Measurements from ENCODE around the gene TULP1.

Gene TULP1

DNA sequence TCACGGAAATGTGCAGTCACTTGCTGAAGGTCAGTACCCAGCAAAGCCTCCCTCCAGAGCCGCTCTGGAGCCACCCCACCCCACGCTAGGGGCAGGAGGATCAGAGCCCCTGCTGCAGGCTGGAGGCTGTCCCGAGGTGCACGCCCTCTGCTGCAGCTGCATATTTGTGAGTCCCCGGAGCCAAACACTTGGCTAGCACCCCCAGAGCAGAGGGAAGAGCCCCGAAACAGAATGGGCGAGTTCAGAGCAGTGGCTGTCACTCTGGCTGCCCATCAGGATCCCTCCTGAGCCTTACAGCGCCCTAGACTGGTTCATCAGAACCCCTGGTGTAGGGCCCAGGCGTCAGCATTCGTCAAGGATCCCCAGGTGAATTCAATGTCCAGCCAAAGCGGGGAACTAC, 9.5 kb upstream of the TULP1 start:
- peaks cover 0 to 26% of the 10 kb centered on the region in 2 experiments for H3K27me3 ChIP-seq (ENCODE audit: control insufficient read depth in 1 of 2, insufficient read depth in 1 of 2, low read length in 2 of 2)
- H2AFZ ChIP-seq (ENCODE audit: low read depth, low read length): no peak overlapping the region
- 84% methylated on average over 12 of the region's 12 CpGs for WGBS
- H3K4me1 ChIP-seq (ENCODE audit: control insufficient read depth, insufficient read depth, low read depth, low read length): peaks cover 4% of the 10 kb centered on the region
- no peak overlapping the region for H2BK5ac ChIP-seq (ENCODE audit: low read depth, low read length, poor library complexity, severe bottlenecking)
- peak overlapping the region; percentile 89 for H4K8ac ChIP-seq (ENCODE audit: low read length)
- no peak overlapping the region for H3K4me2 ChIP-seq (ENCODE audit: low read length, poor library complexity, severe bottlenecking)
- H2BK120ac ChIP-seq (ENCODE audit: low read depth, low read length): no peak overlapping the region
- peak overlapping the region in 1 of 2 experiments; percentile 6 for H2BK12ac ChIP-seq (ENCODE audit: low read length in 2 of 2)
- H3K14ac ChIP-seq (ENCODE audit: low read length in 2 of 2): no peak overlapping the region
- no peak overlapping the region for H3K27ac ChIP-seq (ENCODE audit: low read length, poor library complexity, severe bottlenecking)
- no peak overlapping the region for H3K9ac ChIP-seq (ENCODE audit: low read length)
- H2AK5ac ChIP-seq (ENCODE audit: low read length, severe bottlenecking): no peak overlapping the region
- no peak overlapping the region for H4K91ac ChIP-seq (ENCODE audit: low read length)
- no peaks in the 10 kb centered on the region for H3K36me3 ChIP-seq (ENCODE audit: control insufficient read depth in 1 of 2, insufficient read depth in 2 of 2, low read depth in 1 of 2, low read length in 2 of 2)
- H3K9me3 ChIP-seq (ENCODE audit: control insufficient read depth, low read length): no peaks in the 10 kb centered on the region
- no peaks in the 10 kb centered on the region for H3K79me1 ChIP-seq (replicated peaks; ENCODE audit: low read length, poor library complexity, severe bottlenecking)
- H3K4ac ChIP-seq (ENCODE audit: low read depth in 1 of 2, low read length in 2 of 2): no peak overlapping the region
- no peak overlapping the region for H2BK15ac ChIP-seq (ENCODE audit: low read depth, poor library complexity, severe bottlenecking)
- H3K23ac ChIP-seq (ENCODE audit: low read length in 2 of 2): no peak overlapping the region
- H3K4me3 ChIP-seq (ENCODE audit: insufficient read depth in 1 of 2, low read depth in 1 of 2, low read length in 2 of 2): no peak overlapping the region
- DNase-seq: no peak
- H3K18ac ChIP-seq (ENCODE audit: low read depth in 1 of 2, low read length in 2 of 2): no peak overlapping the region

DNA sequence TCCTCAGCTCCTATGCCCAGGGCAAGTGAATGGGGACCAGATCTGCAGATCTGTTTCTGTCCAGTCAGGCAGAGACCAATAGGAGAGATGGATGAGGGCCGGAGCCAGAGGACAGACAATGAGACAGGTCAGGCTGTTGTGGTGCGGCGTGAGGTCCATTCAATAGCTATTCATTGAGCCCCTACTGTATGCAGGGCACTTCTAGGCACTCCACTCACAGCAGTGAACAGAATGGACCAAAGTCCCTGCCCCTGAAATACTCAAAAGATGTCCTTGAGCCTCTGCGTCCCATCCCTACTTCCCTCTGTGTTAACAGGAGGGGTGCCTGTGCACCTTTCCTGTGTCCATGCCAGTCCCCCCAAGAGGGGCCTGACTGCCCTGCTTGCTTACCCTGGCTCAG, 8.5 kb upstream of the TULP1 start:
- H4K91ac ChIP-seq (ENCODE audit: low read length): peak overlapping the region; percentile 45
- 93% methylated on average over 4 of the region's 4 CpGs for WGBS
- H3K18ac ChIP-seq (ENCODE audit: low read depth in 1 of 2, low read length in 2 of 2): no peak overlapping the region
- H3K27ac ChIP-seq (ENCODE audit: low read length, poor library complexity, severe bottlenecking): no peak overlapping the region
- DNase-seq: no peak
- H2BK120ac ChIP-seq (ENCODE audit: low read depth, low read length): no peak overlapping the region
- no peak overlapping the region for H2AK5ac ChIP-seq (ENCODE audit: low read length, severe bottlenecking)
- H3K79me1 ChIP-seq (replicated peaks; ENCODE audit: low read length, poor library complexity, severe bottlenecking): no peaks in the 10 kb centered on the region
- H3K14ac ChIP-seq (ENCODE audit: low read length in 2 of 2): no peak overlapping the region
- H2BK5ac ChIP-seq (ENCODE audit: low read depth, low read length, poor library complexity, severe bottlenecking): no peak overlapping the region
- H3K4me2 ChIP-seq (ENCODE audit: low read length, poor library complexity, severe bottlenecking): no peak overlapping the region
- no peak overlapping the region for H2BK15ac ChIP-seq (ENCODE audit: low read depth, poor library complexity, severe bottlenecking)
- no peaks in the 10 kb centered on the region for H3K36me3 ChIP-seq (ENCODE audit: control insufficient read depth in 1 of 2, insufficient read depth in 2 of 2, low read depth in 1 of 2, low read length in 2 of 2)
- H3K4me1 ChIP-seq (ENCODE audit: control insufficient read depth, insufficient read depth, low read depth, low read length): peaks cover 4% of the 10 kb centered on the region
- H3K23ac ChIP-seq (ENCODE audit: low read length in 2 of 2): no peak overlapping the region
- no peak overlapping the region for H3K4ac ChIP-seq (ENCODE audit: low read depth in 1 of 2, low read length in 2 of 2)
- peaks cover 0 to 26% of the 10 kb centered on the region in 2 experiments for H3K27me3 ChIP-seq (ENCODE audit: control insufficient read depth in 1 of 2, insufficient read depth in 1 of 2, low read length in 2 of 2)
- H3K9ac ChIP-seq (ENCODE audit: low read length): no peak overlapping the region
- H4K8ac ChIP-seq (ENCODE audit: low read length): no peak overlapping the region
- no peak overlapping the region for H2AFZ ChIP-seq (ENCODE audit: low read depth, low read length)
- H2BK12ac ChIP-seq (ENCODE audit: low read length in 2 of 2): no peak overlapping the region
- peak overlapping the region in 1 of 2 experiments; percentile 18 for H3K4me3 ChIP-seq (ENCODE audit: insufficient read depth in 1 of 2, low read depth in 1 of 2, low read length in 2 of 2)
- H3K9me3 ChIP-seq (ENCODE audit: control insufficient read depth, low read length): no peaks in the 10 kb centered on the region

DNA sequence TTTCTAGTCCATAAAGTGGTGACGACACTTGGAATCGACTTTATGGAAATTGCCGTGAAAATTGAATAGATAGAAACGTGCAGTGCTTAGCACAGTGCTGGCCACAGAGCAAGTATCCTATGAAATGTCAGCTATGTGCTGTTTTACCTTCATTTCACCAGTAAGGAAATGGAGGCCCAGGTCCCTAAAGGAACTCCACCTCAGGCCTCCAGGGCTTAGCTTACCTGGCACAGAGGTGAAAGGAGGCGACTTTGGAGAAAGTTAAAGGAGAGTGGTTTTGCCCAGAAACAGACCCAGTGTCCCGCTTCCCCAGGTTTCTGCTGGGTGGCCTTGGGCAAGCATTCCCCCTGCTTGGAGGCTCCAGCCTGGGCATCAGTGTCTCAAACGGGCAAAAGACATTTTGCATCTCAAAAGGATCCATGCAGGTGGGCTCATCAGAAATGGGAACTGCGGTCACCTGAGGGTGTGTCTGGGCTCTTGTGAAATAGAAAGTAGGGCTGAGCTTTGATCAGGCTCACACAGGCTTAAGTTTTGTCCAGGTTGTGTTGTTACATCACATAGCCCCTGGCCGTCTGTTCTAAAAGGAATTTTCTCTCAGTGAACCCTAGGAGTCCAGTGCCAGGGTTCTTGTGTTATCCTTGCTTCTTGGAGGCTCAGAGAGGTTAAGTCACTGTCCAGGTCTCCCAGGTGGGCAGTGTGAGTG, 6.8 kb upstream of the TULP1 start:
- WGBS: 86% methylated on average over 9 of the region's 9 CpGs
- Histone ChIP-seq H3K4me1 (ENCODE audit: control insufficient read depth, insufficient read depth, low read depth, low read length) (peaks cover 4% of the 10 kb centered on the region), H3K4me2 (ENCODE audit: low read length, poor library complexity, severe bottlenecking) (no peak overlapping the region), H3K27ac (ENCODE audit: low read length, poor library complexity, severe bottlenecking) (no peak overlapping the region), H3K14ac (ENCODE audit: low read length in 2 of 2) (no peak overlapping the region), H2BK120ac (ENCODE audit: low read depth, low read length) (no peak overlapping the region), H2BK5ac (ENCODE audit: low read depth, low read length, poor library complexity, severe bottlenecking) (no peak overlapping the region), H2BK12ac (ENCODE audit: low read length in 2 of 2) (no peak overlapping the region), H3K23ac (ENCODE audit: low read length in 2 of 2) (no peak overlapping the region), H3K18ac (ENCODE audit: low read depth in 1 of 2, low read length in 2 of 2) (no peak overlapping the region), H3K9me3 (ENCODE audit: control insufficient read depth, low read length) (no peaks in the 10 kb centered on the region), H3K9ac (ENCODE audit: low read length) (no peak overlapping the region), H2AK5ac (ENCODE audit: low read length, severe bottlenecking) (no peak overlapping the region), H3K4ac (ENCODE audit: low read depth in 1 of 2, low read length in 2 of 2) (no peak overlapping the region), H3K4me3 (ENCODE audit: insufficient read depth in 1 of 2, low read depth in 1 of 2, low read length in 2 of 2) (no peak overlapping the region), H3K79me1 (replicated peaks; ENCODE audit: low read length, poor library complexity, severe bottlenecking) (no peaks in the 10 kb centered on the region), H3K27me3 (ENCODE audit: control insufficient read depth in 1 of 2, insufficient read depth in 1 of 2, low read length in 2 of 2) (peaks cover 0 to 26% of the 10 kb centered on the region in 2 experiments), H3K36me3 (ENCODE audit: control insufficient read depth in 1 of 2, insufficient read depth in 2 of 2, low read depth in 1 of 2, low read length in 2 of 2) (no peaks in the 10 kb centered on the region), H2AFZ (ENCODE audit: low read depth, low read length) (no peak overlapping the region), H2BK15ac (ENCODE audit: low read depth, poor library complexity, severe bottlenecking) (peak overlapping the region; percentile 26), H4K91ac (ENCODE audit: low read length) (no peak overlapping the region), H4K8ac (ENCODE audit: low read length) (no peak overlapping the region)
- no peak for DNase-seq

DNA sequence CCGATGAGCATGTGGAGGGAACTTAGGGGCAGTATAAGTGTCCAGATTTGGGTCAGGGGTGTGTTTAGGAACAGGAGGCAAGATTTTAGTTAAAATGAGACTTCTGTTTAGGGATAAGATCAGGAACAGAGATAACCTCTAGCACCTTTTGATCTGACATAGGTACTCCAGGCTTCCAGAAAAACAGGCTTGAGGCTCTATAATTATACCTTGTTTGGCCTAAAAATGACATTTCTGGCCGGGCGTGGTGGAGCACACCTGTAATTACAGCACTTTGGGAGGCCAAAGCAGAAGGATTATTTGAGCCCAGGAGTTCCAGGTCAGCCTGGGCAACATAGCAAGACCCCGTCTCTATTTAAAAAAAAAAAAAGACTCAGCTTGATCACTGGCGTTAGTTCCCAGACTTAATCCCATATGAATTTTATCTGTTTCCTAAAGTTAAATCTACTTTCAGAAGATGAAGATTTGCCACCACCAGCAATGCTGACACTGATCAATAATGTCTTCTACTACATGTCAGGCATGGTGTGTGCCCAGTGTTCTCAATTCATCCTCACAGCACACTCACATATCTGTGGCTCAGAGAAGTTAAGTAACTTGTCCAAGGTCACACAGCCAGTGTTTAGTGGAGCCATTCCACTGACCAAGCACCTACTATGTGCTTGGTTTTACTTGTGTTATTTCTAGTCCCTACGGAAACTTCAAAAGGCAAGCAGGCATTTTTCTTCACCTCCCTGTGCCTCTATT, 6.0 kb upstream of the TULP1 start:
- no peaks in the 10 kb centered on the region for H3K36me3 ChIP-seq (ENCODE audit: control insufficient read depth in 1 of 2, insufficient read depth in 2 of 2, low read depth in 1 of 2, low read length in 2 of 2)
- WGBS: 92% methylated on average over 6 of the region's 6 CpGs

More for the DNA sequence above, 6.0 kb upstream of the TULP1 start:
- Histone ChIP-seq H3K79me1 (replicated peaks; ENCODE audit: low read length, poor library complexity, severe bottlenecking) (no peaks in the 10 kb centered on the region), H2BK15ac (ENCODE audit: low read depth, poor library complexity, severe bottlenecking) (no peak overlapping the region), H3K4me3 (ENCODE audit: insufficient read depth in 1 of 2, low read depth in 1 of 2, low read length in 2 of 2) (no peak overlapping the region), H2AK5ac (ENCODE audit: low read length, severe bottlenecking) (no peak overlapping the region), H3K27me3 (ENCODE audit: control insufficient read depth in 1 of 2, insufficient read depth in 1 of 2, low read length in 2 of 2) (peaks cover 0 to 26% of the 10 kb centered on the region in 2 experiments), H3K4me1 (ENCODE audit: control insufficient read depth, insufficient read depth, low read depth, low read length) (peaks cover 4% of the 10 kb centered on the region), H2BK120ac (ENCODE audit: low read depth, low read length) (no peak overlapping the region), H3K14ac (ENCODE audit: low read length in 2 of 2) (no peak overlapping the region), H4K8ac (ENCODE audit: low read length) (no peak overlapping the region), H2BK5ac (ENCODE audit: low read depth, low read length, poor library complexity, severe bottlenecking) (no peak overlapping the region), H3K9me3 (ENCODE audit: control insufficient read depth, low read length) (no peaks in the 10 kb centered on the region), H3K27ac (ENCODE audit: low read length, poor library complexity, severe bottlenecking) (no peak overlapping the region), H3K23ac (ENCODE audit: low read length in 2 of 2) (no peak overlapping the region), H3K18ac (ENCODE audit: low read depth in 1 of 2, low read length in 2 of 2) (no peak overlapping the region), H2AFZ (ENCODE audit: low read depth, low read length) (no peak overlapping the region), H4K91ac (ENCODE audit: low read length) (no peak overlapping the region), H3K4ac (ENCODE audit: low read depth in 1 of 2, low read length in 2 of 2) (no peak overlapping the region), H3K9ac (ENCODE audit: low read length) (no peak overlapping the region), H2BK12ac (ENCODE audit: low read length in 2 of 2) (no peak overlapping the region), H3K4me2 (ENCODE audit: low read length, poor library complexity, severe bottlenecking) (no peak overlapping the region)
- no peak for DNase-seq
